SK-N-MC (cell line): ENCODE measurements around the gene RND2.

Experiments used
- EZH2 ChIP-seq: fragments of 200-600 bp; sonication (generic); IDR thresholded peaks from one replicate; pipeline ENCODE4 v1.6.1; 2017; ENCODE audit warnings: antibody characterized with exemption
- FOXP2 ChIP-seq: optimal IDR thresholded peaks from 2 replicates; pipeline ENCODE3; 2011; ENCODE audit warnings: mild to moderate bottlenecking, moderate library complexity; ENCODE audit not compliant: insufficient read depth; ENCODE audit errors: extremely low read length, control extremely low read depth
- POLR2AphosphoS5 ChIP-seq: IDR thresholded peaks from 2 replicates; pipeline ENCODE4 v1.6.1; 2012; ENCODE audit warnings: mild to moderate bottlenecking, low read depth, low read length, borderline replicate concordance

GRCh38 chr17:42992872-42993271 lies 32.2 kb upstream of the RND2 start:
- TF ChIP-seq POLR2AphosphoS5, result no peak
- TF ChIP-seq EZH2, result no peak
- no peak for TF ChIP-seq FOXP2
